ENCODE results near the gene PHIP.

GRCh38 chr6:79094938-79095337 is 16.9 kb upstream of the PHIP start:
- TF ChIP-seq ZNF331 (CRISPR knock-in tag; IDR thresholded peaks at IDR 0.05; ENCODE audit: low read depth) (no peak), CTCF (conservative IDR thresholded peaks at IDR 0.05; ENCODE audit: low read depth in 2 of 2) (no peak), EZH2phosphoT487 (IDR thresholded peaks at IDR 0.05; ENCODE audit: unreplicated experiment) (no peak)
